BLaER1 (cell line): ENCODE results near the gene ACP6.

Experiments used
- H3K27ac ChIP-seq: shearing (Covaris generic); formaldehyde crosslinking; 2 replicates; pipeline ENCODE4 v1.8.1; 2022
- H3K27me3 ChIP-seq: shearing (Covaris generic); formaldehyde crosslinking; 2 replicates; pipeline ENCODE4 v1.8.1; 2022
- H3K36me3 ChIP-seq: shearing (Covaris generic); formaldehyde crosslinking; 2 replicates; pipeline ENCODE4 v1.8.1; 2022
- H3K4me1 ChIP-seq: shearing (Covaris generic); formaldehyde crosslinking; 2 replicates; pipeline ENCODE4 v1.8.1; 2022
- H3K4me2 ChIP-seq: shearing (Covaris generic); formaldehyde crosslinking; 2 replicates; pipeline ENCODE4 v1.8.1; 2022
- H3K4me3 ChIP-seq: shearing (Covaris generic); formaldehyde crosslinking; 2 replicates; pipeline ENCODE4 v1.8.1; 2022
- H3K9ac ChIP-seq: shearing (Covaris generic); formaldehyde crosslinking; 2 replicates; pipeline ENCODE4 v1.8.1; 2022
- H3K9me3 ChIP-seq: shearing (Covaris generic); formaldehyde crosslinking; 2 replicates; pipeline ENCODE4 v1.8.1; 2022
- H4K20me1 ChIP-seq: shearing (Covaris generic); formaldehyde crosslinking; 2 replicates; pipeline ENCODE4 v1.8.1; 2022
- Cebpa-rat ChIP-seq: shearing (Covaris generic); IDR thresholded peaks from 2 replicates; pipeline ENCODE4 v1.8.1; 2022

ACP6 gene

DNA sequence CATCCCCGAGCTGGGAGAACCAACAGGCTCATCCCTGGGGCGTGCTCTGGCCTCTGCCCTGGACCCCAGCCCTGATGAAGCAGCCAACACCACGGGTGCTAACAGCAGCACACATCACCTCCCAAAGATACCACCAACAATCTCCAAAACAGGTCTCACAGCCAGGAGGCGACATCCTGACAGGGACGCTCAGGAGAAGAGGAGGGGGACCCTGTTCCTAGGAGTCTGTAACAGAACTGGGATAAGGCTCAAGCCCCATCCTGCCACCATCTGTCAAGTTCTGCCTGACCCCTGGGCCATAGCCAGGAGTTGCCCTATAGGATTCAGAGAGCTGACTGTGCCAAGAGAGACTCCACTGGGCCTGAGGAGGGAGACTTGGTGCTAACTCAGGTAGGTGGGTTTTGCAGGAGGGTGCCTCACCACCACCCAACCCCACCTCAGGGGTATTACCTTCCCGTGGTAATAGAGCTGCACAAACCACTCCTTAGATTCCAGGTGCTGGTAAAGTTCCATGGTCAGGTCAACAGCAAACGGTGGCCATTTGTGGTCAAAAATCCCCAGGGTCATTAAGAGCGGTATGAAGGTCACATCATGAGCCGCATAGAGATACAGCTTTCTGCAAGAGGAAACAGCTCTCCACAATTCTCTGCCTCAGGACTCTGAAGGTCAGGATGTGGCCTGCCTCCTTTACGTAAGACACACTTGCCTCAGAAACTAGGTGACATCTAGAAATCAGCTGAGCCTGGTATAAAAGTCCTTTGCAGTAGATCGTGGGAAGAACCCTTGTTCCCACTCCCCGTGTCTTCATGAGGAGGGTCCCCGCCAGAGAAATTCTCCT lies 22.3 kb downstream of the ACP6 start:
- peaks cover 62% of the 10 kb centered on the region for H3K36me3 ChIP-seq
- no peak overlapping the region for H3K9ac ChIP-seq
- H3K27me3 ChIP-seq = no peaks in the 10 kb centered on the region
- H3K27ac ChIP-seq = no peak overlapping the region
- no peaks in the 10 kb centered on the region for H3K9me3 ChIP-seq
- H3K4me2 ChIP-seq = no peak overlapping the region
- peaks cover 31% of the 10 kb centered on the region for H3K4me1 ChIP-seq
- H4K20me1 ChIP-seq = no peaks in the 10 kb centered on the region
- no peak overlapping the region for H3K4me3 ChIP-seq
- no peak for TF ChIP-seq Cebpa-rat

DNA sequence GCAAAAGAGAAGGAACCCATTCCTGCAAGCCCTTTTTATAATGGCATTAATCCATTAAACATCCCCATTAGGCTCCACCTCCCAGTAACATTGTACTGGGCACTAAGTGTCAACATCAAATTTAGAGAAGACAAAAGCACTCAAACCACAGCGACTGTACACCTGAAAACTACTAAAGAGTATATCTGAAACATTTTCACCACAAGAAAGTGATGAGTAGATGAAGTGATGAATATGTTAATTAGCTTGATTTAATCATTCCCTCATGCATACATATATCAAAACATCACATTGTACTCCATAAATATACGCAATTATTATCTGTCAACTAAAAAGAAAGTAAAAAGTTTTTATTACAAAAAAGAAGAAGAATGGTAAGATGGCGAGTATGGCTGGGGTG lies 26.4 kb downstream of the ACP6 start:
- H4K20me1 ChIP-seq = no peaks in the 10 kb centered on the region
- H3K36me3 ChIP-seq = peaks cover 30% of the 10 kb centered on the region
- H3K9me3 ChIP-seq = no peaks in the 10 kb centered on the region
- no peaks in the 10 kb centered on the region for H3K27me3 ChIP-seq
- no peak for TF ChIP-seq Cebpa-rat
- H3K4me2 ChIP-seq = no peak overlapping the region
- H3K4me1 ChIP-seq = peaks cover 37% of the 10 kb centered on the region
- no peak overlapping the region for H3K27ac ChIP-seq
- no peak overlapping the region for H3K9ac ChIP-seq
- no peak overlapping the region for H3K4me3 ChIP-seq

DNA sequence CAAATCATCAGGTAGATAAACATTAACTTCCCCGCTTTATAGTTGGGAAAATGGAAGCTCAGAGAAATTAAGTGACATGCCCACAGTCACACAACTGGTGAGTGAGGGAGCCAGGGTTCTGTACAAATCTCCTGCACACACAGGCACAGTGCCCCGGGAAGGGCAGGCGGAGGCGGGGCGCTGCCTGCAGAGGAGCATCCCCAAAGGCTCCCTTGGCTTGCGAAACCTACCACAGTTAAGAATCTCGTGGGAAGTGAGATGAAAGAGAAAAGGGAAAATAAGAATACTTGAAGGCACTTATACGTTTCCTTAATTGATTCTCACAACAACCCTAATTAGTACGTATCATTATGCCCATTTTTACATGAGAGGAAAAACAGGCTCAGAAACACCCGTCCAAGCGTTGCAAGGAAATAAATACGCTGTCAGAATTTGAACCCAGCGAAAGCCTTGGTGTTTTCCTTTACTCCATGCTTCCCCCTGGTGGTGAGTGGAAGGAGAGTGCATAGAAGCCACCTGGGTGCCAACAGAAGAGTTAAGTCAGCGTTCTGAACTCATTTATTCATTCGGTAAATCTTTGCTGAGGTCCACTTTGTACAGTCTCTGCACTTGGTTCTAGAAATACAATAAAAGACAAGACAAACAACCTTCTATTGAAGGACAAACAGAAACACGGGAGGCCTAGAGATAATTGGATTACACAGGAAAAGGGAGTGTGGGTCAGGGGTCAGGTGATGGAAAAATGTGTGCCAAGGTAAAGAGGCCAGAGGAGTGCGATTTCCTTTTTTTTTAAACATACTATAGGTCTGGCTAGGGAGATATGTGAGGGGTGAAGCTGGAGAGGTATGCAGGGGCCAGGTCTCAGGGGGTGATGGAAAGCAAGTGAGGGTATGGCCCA lies 28.4 kb downstream of the ACP6 start:
- H4K20me1 ChIP-seq = no peaks in the 10 kb centered on the region
- peaks cover 31% of the 10 kb centered on the region for H3K4me1 ChIP-seq
- TF ChIP-seq Cebpa-rat = no peak
- H3K4me2 ChIP-seq = no peak overlapping the region
- no peak overlapping the region for H3K4me3 ChIP-seq
- H3K9me3 ChIP-seq = no peaks in the 10 kb centered on the region
- no peak overlapping the region for H3K9ac ChIP-seq
- H3K27ac ChIP-seq = no peak overlapping the region
- peaks cover 13% of the 10 kb centered on the region; the same call in 1 of the 2 replicates for H3K36me3 ChIP-seq
- no peaks in the 10 kb centered on the region for H3K27me3 ChIP-seq

DNA sequence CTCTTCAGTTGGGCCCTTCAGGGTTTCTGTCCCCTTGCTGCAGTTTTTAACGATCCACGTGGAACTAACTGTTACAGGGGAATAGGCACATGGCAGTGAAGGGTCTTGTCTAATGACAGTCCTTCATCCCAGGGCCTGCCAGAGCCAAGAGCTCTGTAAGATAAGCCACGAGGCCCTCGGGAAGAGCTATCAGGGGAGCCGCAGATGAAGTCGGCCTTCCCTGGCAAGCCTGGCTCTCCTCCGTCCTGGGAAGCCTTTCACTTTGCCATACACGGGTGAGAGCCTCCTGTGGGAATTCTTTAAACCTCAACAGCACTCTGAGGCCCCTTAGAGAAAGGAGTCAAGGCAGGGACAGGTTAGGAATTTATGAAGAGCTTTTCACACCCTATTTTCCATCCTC lies 29.0 kb downstream of the ACP6 start:
- H3K9me3 ChIP-seq = no peaks in the 10 kb centered on the region
- no peaks in the 10 kb centered on the region for H4K20me1 ChIP-seq
- TF ChIP-seq Cebpa-rat = no peak
- no peak overlapping the region for H3K4me3 ChIP-seq
- no peak overlapping the region for H3K9ac ChIP-seq
- H3K4me1 ChIP-seq = peaks cover 25% of the 10 kb centered on the region
- H3K4me2 ChIP-seq = no peak overlapping the region
- H3K36me3 ChIP-seq = peaks cover 13% of the 10 kb centered on the region; the same call in 1 of the 2 replicates
- no peak overlapping the region for H3K27ac ChIP-seq
- no peaks in the 10 kb centered on the region for H3K27me3 ChIP-seq

DNA sequence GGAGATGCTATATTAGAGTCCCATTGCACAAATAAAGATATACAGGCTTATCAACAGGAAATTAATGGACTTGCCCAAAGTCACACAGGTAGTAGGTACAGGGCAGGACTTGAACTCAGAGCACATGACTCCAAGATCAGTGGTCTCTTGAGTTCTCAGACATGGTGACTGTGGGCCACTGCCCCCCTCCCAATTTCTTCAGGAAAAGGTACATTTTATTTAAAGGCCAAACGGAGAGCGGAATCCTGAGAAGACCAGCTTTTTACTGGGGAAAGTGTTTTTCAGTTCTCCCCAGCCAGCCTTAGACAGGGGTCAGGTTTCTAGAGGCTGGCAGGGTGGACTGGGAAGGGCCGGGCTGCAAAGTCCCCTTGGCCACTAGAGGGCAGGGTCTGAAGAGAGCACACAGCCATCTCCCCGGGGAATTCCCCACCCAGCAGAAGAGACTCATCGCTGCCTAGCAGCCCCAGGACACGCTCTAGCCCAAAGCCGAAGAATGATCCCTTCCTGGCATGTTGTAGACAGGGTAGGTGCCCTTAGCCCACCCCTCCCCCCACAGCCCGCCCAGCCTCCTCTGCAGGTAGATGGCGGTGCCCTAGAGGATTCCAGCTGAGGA lies 29.7 kb downstream of the ACP6 start:
- no peaks in the 10 kb centered on the region for H3K27me3 ChIP-seq
- no peaks in the 10 kb centered on the region for H4K20me1 ChIP-seq
- no peak overlapping the region for H3K9ac ChIP-seq
- no peaks in the 10 kb centered on the region for H3K9me3 ChIP-seq
- no peak overlapping the region for H3K4me3 ChIP-seq
- H3K36me3 ChIP-seq = peaks cover 13% of the 10 kb centered on the region; the same call in 1 of the 2 replicates
- no peak overlapping the region for H3K27ac ChIP-seq
- H3K4me2 ChIP-seq = no peak overlapping the region
- TF ChIP-seq Cebpa-rat = no peak
- peaks cover 18% of the 10 kb centered on the region for H3K4me1 ChIP-seq

DNA sequence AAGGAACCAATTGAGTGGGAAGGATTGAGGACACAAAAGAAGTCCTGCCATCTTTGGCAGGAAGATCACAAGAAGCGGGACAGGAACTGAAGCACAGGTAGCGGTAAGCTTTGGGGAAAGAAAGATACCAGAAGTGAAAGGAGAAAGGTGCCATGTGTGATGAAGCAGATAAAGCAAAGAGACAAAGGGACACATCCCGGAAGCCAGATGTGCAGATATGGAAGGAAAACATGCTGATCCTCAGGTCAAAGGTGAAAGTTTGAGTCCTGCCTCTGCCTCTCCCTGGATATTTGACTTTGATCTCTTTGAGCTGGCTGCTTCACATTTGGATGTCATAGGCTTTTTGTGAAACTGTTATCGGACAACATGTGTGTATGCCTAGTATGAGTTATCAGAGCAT lies 34.0 kb downstream of the ACP6 start:
- Histone ChIP-seq H3K9me3 (no peaks in the 10 kb centered on the region), H3K4me1 (0 out of 2 replicates have a peak, but pooled peaks cover 10% of the 10 kb centered on the region), H3K4me2 (no peak overlapping the region), H3K27ac (no peak overlapping the region), H3K36me3 (peaks cover 4% of the 10 kb centered on the region; the same call in 1 of the 2 replicates), H4K20me1 (no peaks in the 10 kb centered on the region), H3K4me3 (no peak overlapping the region), H3K9ac (no peak overlapping the region), H3K27me3 (no peaks in the 10 kb centered on the region)
- no peak for TF ChIP-seq Cebpa-rat

DNA sequence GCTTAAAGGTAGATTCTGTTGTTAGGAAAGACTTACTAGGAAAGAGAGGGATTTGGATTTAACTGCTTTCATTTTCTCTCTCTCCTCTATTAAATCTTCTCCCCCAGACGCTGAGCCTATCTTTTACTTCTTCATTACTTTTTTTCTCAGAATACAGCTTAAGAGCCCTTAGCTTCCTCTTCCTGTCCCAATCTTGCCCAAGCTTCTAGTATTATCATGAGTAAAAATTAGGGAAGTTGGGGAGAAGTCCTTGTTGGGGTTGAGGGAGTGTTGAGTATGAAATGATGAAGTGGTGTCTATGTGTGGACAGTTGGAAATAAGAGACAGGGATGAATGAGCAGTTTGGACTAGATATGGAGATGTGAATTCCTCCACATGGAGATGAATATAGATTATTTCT lies 35.0 kb downstream of the ACP6 start:
- TF ChIP-seq Cebpa-rat = no peak
- Histone ChIP-seq H3K27ac (no peak overlapping the region), H3K4me3 (no peak overlapping the region), H3K36me3 (peaks cover 4% of the 10 kb centered on the region; the same call in 1 of the 2 replicates), H3K27me3 (no peaks in the 10 kb centered on the region), H3K9ac (no peak overlapping the region), H3K4me2 (no peak overlapping the region), H3K9me3 (no peaks in the 10 kb centered on the region), H3K4me1 (0 out of 2 replicates have a peak, but pooled peaks cover 8% of the 10 kb centered on the region), H4K20me1 (no peaks in the 10 kb centered on the region)

DNA sequence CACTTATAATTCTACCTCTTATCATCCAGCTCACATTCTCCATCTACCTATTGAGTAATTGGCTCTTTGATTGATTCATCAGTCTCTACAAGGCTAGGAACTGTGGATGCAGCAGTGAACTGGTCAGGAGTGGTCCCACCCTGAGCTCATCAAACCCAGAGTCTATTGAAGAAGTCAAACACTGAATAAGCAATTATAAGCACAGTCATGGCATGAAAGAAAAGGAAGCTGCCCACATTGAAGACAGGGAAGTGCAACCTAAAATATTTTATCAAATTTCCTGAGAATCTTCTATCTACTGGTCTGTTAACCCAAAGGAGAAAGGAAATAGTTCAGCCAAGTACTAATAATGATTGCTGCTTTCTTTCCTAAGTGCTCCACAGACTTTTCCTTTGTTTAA lies 35.7 kb downstream of the ACP6 start:
- Histone ChIP-seq H4K20me1 (no peaks in the 10 kb centered on the region), H3K9me3 (no peaks in the 10 kb centered on the region), H3K4me2 (no peak overlapping the region), H3K4me3 (no peak overlapping the region), H3K27ac (no peak overlapping the region), H3K36me3 (peaks cover 4% of the 10 kb centered on the region; the same call in 1 of the 2 replicates), H3K27me3 (no peaks in the 10 kb centered on the region), H3K4me1 (0 out of 2 replicates have a peak, but pooled peaks cover 6% of the 10 kb centered on the region), H3K9ac (no peak overlapping the region)
- no peak for TF ChIP-seq Cebpa-rat

DNA sequence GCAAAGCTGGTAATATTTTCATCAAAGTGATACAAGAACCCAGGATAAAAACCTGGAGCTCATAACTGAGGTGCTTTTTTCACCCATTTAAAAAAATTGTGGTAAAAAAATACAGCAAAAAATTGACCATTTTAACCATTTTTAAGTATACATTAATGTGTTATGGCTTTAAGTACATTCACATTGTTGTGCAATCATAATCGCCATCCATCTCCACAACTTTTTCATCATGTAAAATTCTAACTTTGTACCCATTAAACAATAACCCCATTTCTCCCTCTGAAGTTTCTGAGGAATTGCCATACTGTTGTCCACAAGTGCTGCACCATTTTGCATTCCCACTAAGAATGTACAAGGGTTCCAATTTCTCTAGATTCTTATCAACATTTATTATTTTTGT lies 36.6 kb downstream of the ACP6 start:
- H3K4me1 ChIP-seq = peaks cover under 1% of the 10 kb centered on the region; the same call in 1 of the 2 replicates
- no peak overlapping the region for H3K9ac ChIP-seq
- H3K4me2 ChIP-seq = no peak overlapping the region
- H3K36me3 ChIP-seq = peaks cover 4% of the 10 kb centered on the region; the same call in 1 of the 2 replicates
- no peak for TF ChIP-seq Cebpa-rat
- no peaks in the 10 kb centered on the region for H4K20me1 ChIP-seq
- H3K27me3 ChIP-seq = no peaks in the 10 kb centered on the region
- no peak overlapping the region for H3K4me3 ChIP-seq
- no peaks in the 10 kb centered on the region for H3K9me3 ChIP-seq
- H3K27ac ChIP-seq = no peak overlapping the region
